AG08396 (cell line): ENCODE measurements around the gene DPP4.

Experiments used
- DNase-seq: peaks from one replicate; pipeline ENCODE4 v3.0.0; 2012; ENCODE audit warnings: low spot score, mixed read lengths

Gene DPP4

GRCh38 chr2:162021516-162022058 lies 52.4 kb downstream of the DPP4 start:
- DNase-seq, result no peak

DNA sequence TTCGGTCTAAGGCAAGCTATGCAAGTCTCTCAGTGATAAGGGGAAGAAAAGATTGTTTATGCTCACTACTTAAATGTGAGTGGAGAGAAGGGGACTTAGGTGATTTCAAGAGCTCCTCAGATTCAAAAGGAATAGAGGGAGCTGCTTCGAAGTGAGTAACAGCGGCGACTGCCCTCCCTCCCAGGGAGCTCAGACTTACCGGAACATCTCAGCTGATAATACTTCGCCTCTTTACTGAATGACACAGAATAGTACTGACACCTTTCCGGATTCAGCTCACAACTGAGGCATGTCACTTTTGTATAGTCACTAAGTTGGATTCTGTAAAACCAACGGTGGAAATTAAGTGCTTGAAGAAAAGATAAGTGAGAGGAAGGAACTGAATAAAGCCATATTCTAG lies 55.5 kb downstream of the DPP4 start:
- DNase-seq, result no peak

DNA sequence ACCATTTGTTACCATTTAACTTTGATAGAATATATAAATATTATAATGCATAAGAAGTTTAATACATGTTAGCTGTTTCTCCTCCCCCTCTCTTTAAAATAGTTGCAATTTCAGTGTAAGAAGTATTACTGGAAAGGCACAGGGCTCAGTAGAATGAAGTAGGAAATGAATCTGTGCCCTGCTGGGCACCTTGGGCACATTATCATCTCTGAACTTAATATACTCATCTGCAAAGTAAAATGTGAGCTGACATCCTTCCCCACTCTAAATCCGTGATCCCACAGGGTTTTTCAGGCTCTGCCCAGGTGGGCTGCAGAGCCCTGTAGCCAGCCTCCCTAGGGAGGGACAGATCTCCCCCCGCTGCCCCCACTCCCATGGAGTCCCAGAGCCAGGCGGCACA lies 56.8 kb downstream of the DPP4 start:
- DNase-seq, result no peak

DNA sequence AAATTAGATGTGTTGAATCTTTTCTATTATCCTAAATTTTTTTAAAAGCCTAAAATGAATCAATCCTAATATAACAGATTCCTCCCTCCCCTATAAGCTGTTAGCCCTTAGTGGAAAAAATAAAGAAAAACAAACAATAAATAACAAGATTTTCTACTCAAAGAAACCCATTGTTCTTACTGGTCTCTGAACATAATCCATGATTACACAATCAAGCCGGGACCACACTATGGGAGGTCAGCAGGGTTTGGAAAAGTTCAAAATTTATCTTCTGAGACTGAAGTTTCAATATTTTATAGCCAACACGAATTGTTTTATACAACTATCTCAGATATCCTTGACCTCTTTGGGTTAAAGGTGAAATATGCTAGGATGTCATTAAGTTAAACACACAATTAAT lies 57.9 kb downstream of the DPP4 start:
- DNase-seq, result no peak

DNA sequence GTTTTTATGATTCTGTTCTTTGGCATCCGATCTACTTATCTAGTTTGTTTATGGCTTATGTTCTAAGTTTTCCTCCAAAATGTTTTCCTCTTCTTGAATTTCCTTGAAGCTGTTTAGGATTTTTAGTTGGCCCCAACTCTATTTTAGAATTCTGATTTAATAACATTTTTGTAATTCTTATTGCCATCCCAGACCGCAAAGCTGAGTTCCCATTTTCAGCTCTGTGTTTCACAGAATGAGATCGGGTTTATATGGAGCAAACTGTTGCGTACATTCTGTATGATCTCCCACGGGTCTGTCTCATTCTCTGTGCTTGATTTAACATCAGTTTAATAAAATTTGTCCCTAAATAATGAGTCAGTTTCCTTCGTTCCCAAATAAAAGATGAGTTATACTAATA lies 59.3 kb downstream of the DPP4 start:
- DNase-seq, result no peak

DNA sequence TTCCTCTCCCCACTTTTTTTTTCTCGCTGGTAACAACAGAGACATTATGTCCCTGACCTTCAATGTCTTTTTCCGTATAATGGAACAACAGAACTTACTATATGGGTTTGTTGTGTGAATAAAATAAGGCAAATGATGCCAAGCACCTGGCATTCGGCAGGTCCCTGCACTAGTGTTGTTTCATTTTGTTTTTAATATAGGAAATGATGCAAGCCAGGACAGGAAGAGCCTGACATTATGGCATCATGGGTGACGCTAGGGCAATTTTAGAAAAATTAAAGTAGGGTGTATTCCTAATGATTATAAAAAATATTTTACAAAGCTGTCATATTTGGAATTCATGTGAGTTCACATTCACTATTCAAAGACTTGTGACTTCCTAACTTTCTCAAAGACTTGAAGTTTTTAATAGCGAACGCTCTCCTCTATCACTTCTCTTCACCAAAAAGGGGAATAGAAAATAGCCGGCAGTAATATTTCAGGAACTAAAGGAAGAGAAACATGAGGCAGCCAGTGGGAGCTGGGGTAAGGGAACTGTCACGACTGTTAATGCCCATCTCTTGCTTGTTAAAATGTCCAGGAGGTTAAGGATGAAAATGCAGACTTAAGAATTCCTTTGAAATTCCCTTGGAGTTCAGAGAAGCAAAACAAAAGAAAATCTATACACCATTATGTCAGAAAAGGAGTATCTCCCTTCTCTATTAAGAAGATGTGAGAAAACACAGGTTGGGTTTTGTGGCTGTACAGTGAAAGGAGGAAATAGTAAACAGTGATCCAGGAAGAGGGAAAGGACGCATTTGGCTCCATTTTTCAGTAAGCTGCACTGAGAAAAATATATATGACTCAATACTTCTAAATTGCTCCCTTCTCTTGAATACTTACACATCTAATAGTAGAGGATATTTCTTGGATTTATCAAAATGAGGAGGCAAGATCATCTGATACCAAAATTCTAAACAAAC lies 60.2 kb downstream of the DPP4 start:
- DNase-seq, result no peak

GRCh38 chr2:162012565-162013058 lies 61.4 kb downstream of the DPP4 start:
- no peak for DNase-seq

DNA sequence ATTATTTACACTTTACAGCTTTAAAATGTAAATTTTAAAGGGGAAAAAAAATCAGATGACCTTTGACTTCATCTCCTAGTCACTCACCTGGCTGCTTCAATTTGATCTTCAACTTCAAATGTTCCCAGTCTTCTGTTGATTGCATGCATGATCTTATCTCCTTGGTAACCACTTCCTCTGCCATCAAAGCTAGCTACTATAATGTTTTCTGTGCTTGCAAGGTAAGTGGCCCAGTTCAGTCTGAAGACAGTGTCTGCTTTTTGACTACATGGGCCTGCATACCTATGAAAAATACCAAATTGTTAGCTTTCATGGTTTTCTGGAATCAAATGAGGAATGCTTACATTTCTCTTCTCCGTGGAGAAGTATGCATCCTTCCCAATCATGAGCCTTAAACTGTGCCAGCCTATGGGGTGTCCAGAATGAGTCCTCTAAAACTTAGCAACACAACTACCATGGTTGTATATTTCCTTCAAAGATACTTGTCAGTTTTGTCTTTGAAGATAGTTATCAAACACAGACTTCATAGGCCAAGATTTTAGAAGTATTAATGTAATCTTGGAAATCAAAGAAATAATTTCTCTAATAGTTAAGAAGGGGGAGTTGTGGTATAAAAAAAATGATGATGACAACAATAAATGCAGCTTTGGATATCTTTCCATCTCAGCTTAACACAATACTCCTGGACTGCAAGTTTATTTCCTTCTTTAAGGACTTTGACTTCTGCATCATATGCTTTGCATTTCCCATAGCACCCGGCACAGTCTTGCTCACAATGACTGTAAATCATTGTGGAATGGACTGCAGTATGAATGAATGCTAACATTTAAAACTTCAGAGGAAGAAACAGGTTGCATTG lies 62.1 kb downstream of the DPP4 start:
- no peak for DNase-seq

DNA sequence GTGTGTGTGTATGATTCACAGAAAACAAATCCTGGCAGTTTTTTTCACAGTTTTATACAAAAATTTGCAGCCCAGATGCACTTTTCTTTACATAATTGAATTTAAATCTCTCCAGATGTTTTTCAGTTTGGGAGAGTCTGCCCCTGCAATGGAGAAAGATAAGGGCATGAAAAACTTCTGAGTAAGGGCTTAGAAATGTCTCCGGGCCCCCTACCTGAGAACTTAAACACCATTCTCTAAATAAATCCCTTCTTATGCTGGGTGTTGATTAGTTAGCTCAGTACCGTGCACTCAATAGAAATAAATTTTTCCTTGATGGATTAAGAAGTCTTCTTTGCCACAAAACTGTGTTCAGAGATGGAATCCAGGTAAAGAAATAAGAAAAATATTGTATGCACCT lies 64.5 kb downstream of the DPP4 start:
- no peak for DNase-seq

- DNase-seq, result no peak
These were observed 66.5 kb downstream of the DPP4 start for GRCh38 chr2:162007447-162008040.

- DNase-seq, result no peak
These were observed 67.7 kb downstream of the DPP4 start for GRCh38 chr2:162006337-162006736.

DNA sequence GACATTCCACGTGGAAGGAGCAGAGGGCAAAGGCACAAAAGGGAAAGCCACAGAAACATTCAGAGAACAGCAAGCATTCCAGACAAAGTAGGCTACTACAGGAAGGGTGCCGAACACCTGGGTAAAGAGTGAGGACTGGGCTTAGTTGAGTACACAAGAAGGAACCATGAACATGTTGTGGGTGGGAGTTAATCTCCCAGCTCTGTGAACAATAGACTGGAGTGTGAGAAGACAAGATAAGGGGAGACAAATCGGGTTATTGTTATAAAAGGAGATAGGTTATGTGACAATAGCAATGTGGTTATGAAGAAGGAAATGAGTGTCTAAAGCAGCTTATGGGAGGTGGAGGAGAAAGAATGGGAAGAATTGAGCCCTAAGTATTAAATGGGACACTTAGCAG lies 70.0 kb downstream of the DPP4 start:
- DNase-seq, result no peak

DNA sequence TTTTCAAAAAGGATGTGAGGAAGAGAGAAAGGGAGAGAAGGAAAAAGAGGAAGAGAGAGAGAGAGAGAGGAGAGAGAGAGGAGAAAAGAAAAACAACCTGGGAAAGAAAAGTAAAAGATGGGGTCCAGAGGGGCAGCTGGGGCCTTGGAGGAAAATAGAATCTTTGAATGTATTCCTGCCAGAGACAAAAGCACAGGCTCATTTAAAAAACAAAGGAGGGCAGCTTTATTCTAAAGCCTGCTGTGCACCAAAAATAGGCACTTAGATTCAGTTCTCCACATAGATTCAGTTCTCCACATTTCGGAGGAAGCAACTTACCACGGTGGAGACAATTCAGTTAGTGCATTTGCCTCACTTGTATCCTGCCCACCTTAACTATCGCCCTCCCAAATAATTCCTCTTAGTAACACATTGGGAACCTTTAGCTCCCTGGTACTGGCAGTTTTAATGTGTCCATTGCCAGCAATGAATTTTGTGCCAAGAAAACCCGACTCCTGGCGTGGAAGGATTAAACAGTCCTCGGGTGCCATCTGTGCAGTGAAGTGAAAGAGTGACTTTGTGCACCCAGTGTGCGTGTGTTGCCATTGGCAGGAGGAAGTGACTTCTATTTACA lies 71.3 kb downstream of the DPP4 start:
- no peak for DNase-seq

- DNase-seq, result no peak
These were observed 73.6 kb downstream of the DPP4 start for GRCh38 chr2:162000431-162000830.

- DNase-seq, result no peak
These were observed 74.7 kb downstream of the DPP4 start for GRCh38 chr2:161999321-161999720.

DNA sequence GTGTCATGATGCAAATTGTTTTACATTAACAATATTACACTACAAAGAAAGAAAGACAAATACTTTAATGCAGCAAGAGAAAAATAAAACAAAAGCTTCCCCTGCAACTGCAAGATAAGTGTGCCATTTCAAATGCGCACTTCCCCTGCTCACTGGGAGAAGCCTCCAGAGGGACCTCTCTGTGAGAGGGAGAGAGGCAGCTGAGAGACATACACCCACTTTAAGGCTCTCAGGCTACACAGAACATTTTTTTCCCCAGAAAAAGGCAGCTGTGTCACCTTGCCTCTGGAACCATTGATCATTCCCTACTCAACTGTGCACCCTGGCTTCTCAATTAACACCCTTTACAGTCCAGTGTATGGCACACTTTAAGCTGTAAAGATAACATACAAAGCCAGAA lies 75.2 kb downstream of the DPP4 start:
- DNase-seq, result no peak

DNA sequence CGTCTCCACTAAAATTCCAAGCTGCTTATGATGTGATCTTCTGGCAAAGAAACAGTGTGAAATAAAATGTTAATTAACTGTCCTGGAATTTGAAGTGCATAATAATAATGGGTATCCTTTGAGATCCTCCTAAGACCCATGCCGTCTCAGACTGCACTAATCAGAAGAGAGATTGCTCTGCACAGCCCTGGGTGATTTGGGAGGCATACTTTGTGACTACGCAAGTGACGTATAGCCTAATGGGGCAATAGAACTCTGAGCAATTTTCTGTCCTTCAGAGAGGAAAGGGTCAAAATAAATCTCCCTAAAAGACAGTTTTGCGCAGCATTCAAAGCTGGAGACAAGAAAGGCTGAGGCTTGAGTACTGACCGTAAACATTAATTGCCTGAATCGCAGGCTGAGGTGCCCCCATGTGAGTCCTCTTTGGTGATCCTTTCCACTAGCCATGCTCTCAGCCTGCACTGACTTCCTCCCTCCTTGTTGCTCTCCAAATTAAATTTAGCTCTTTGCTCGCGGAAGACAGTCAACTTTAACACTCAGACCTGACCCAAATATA lies 76.0 kb downstream of the DPP4 start:
- DNase-seq, result no peak

DNA sequence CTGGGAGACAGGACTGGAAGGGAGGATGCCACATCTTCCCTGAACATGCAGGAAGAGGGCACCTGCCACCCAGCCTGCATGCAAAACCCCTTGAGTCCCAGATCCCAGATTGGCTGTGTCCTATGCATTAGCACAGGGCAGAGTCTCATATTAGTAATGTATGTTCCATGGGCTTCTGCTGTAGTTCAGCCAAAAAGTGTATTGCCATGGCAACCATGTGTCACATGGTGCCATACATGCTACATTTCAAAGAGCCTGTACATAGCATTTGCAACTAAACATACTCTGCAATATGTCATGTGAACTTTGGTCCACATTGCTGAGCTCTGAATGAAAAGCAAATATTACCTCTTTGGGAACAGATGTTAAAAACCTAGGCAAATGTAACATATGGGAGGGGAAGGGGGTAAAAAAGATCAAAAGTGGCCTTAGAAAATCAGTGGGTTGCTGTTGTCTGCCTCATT lies 78.4 kb downstream of the DPP4 start:
- no peak for DNase-seq

GRCh38 chr2:161994761-161995520 lies 79.1 kb downstream of the DPP4 start:
- DNase-seq, result no peak

GRCh38 chr2:161992531-161992930 lies 81.5 kb downstream of the DPP4 start:
- no peak for DNase-seq

DNA sequence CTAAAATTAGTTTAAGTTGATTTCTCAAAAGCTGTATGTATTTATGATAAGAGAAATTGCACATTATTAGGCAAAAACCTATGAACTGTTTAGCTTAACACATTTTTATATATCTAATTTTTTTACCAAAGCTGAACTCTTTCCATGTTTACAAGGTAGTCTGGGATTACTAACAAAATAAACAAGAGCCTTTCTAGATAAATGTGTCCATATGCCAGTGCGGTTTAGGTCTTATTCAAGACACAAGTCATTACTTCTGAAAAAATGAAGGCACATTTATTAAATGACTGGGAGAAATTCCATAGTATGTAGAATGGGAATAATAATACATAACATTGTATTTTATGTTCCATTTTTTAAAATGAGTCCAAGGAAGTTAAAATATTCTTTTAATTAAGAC lies 82.0 kb downstream of the DPP4 start:
- no peak for DNase-seq
